ENCODE results near the gene CPNE4. TPM values are rescaled to one million over a fixed set of nuclear protein-coding genes. Genes with fewer than 3 reads are reported as not detected.

Gene CPNE4
- total and polyA plus RNA-seq, 10 donors: 0.03 to 3.1 (median 0.91) TPM; not detected in 2

- no peak overlapping the region for H3K27ac ChIP-seq
- H3K36me3 ChIP-seq: no peaks in the 10 kb centered on the region
- TF ChIP-seq CTCF (IDR thresholded peaks at IDR 0.05 in 8 of 11, conservative IDR thresholded peaks at IDR 0.05 in 3 of 11) (no peak), POLR2A (IDR thresholded peaks at IDR 0.05) (no peak), POLR2AphosphoS5 (IDR thresholded peaks at IDR 0.05) (no peak)
- peaks cover 0 to 3% (median 0%) of the 10 kb centered on the region in 7 donors for H3K27me3 ChIP-seq (replicated peaks in 1 of 7)
- peaks cover 0 to 3% (median 0%) of the 10 kb centered on the region in 6 donors for H3K4me1 ChIP-seq
- no peaks in the 10 kb centered on the region for H3K9me3 ChIP-seq
- H3K4me3 ChIP-seq: no peak overlapping the region
- intact Hi-C loops (cut with DNase I; ENCODE audit: low total_unique reads): no loop called here
- 42 to 81% (median 65%) methylated on average over 3 of the region's 3 CpGs for WGBS, 5 donors
- DNase-seq: no peak
Measured at GRCh38 chr3:131804565-131805133, 230.2 kb downstream of the CPNE4 start.

- no peaks in the 10 kb centered on the region for H3K9me3 ChIP-seq
- TF ChIP-seq POLR2AphosphoS5 (IDR thresholded peaks at IDR 0.05): no peak
- TF ChIP-seq POLR2A (IDR thresholded peaks at IDR 0.05): no peak
- TF ChIP-seq CTCF (IDR thresholded peaks at IDR 0.05 in 8 of 11, conservative IDR thresholded peaks at IDR 0.05 in 3 of 11): no peak
- DNase-seq: no peak
- peaks cover 0 to 3% (median 0%) of the 10 kb centered on the region in 6 donors for H3K4me1 ChIP-seq
- intact Hi-C loops (cut with DNase I; ENCODE audit: low total_unique reads): no loop called here
- H3K27ac ChIP-seq: no peak overlapping the region
- H3K4me3 ChIP-seq: no peak overlapping the region
- WGBS, 5 donors: 42 to 83% (median 48%) methylated on average over 1 of the region's 1 CpG
- H3K27me3 ChIP-seq (replicated peaks in 1 of 7): no peaks in the 10 kb centered on the region
- H3K36me3 ChIP-seq: no peaks in the 10 kb centered on the region
Measured at GRCh38 chr3:131803113-131803512, 231.7 kb downstream of the CPNE4 start.

DNA sequence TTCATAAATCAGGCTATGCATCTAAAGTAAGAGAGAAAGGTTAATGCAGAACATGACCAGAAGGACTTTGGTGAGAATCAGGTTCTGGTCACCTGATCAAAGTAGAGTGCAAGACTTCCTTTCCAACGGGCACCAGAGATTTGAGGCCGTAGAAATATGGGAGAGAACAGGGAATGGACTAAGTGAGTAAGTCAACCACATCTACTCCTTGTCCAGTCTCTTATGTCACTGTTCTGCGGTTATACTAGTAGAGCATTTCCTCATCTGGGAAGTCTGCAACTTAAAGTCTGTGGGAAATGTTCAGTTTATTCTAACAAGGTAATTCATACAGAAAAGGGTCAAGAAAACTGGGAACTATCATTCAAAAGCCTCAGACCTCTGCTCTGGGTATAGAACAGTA is 232.8 kb downstream of the CPNE4 start:
- intact Hi-C loops (cut with DNase I; ENCODE audit: low total_unique reads): no loop called here
- Histone ChIP-seq H3K4me3 (no peak overlapping the region), H3K36me3 (no peaks in the 10 kb centered on the region), H3K27ac (no peak overlapping the region), H3K9me3 (no peaks in the 10 kb centered on the region), H3K4me1 (peaks cover 0 to 3% (median 0%) of the 10 kb centered on the region in 6 donors), H3K27me3 (replicated peaks in 1 of 7) (no peaks in the 10 kb centered on the region)
- WGBS, 5 donors: 24 to 55% (median 39%) methylated on average over 3 of the region's 3 CpGs
- TF ChIP-seq CTCF (IDR thresholded peaks at IDR 0.05 in 8 of 11, conservative IDR thresholded peaks at IDR 0.05 in 3 of 11) (no peak), POLR2A (IDR thresholded peaks at IDR 0.05) (no peak), POLR2AphosphoS5 (IDR thresholded peaks at IDR 0.05) (no peak)
- DNase-seq: no peak

GRCh38 chr3:131801566-131801965 is 233.2 kb downstream of the CPNE4 start:
- Histone ChIP-seq H3K4me1 (peaks cover 0 to 3% (median 0%) of the 10 kb centered on the region in 6 donors), H3K36me3 (no peaks in the 10 kb centered on the region), H3K27ac (no peak overlapping the region), H3K9me3 (no peaks in the 10 kb centered on the region), H3K4me3 (no peak overlapping the region), H3K27me3 (replicated peaks in 1 of 7) (no peaks in the 10 kb centered on the region)
- WGBS, 5 donors: 90 to 96% (median 93%) methylated on average over 4 of the region's 4 CpGs
- intact Hi-C loops (cut with DNase I; ENCODE audit: low total_unique reads): no loop called here
- DNase-seq: no peak
- no peak for TF ChIP-seq POLR2AphosphoS5 (IDR thresholded peaks at IDR 0.05)
- no peak for TF ChIP-seq POLR2A (IDR thresholded peaks at IDR 0.05)
- TF ChIP-seq CTCF (IDR thresholded peaks at IDR 0.05 in 8 of 11, conservative IDR thresholded peaks at IDR 0.05 in 3 of 11): no peak
